Right ventricle myocardium superior (tissue), 1 donor: Measurements from ENCODE around the gene SFTA2. TPM values are rescaled to one million over a fixed set of nuclear protein-coding genes. Genes with fewer than 3 reads are reported as not detected.

Source experiments
- ATAC-seq: fragments of 200-7000 bp; cut with Tn5 transposase; one replicate; pipeline ENCODE4 v1.9.1; 2020; ENCODE audit warnings: mild to moderate bottlenecking; ENCODE audit not compliant: poor library complexity
- DNase-seq: peaks from one replicate; pipeline ENCODE4 v3.0.0-alpha.2; 2020
- intact Hi-C: fragments of 100-400 bp; cut with DNase I; formaldehyde crosslinking; loops from one replicate; pipeline ENCODE4 v1.11.2; 2022
- microRNA-seq: library from miRNA; unstranded; fragments of <30 nt; microRNA quantifications from one replicate; pipeline ENCODE4 v1.2.0, GENCODE V29; 2020
- total RNA-seq: library from RNA; stranded (reverse); fragmentation: NEBNext Ultra II Directional; extraction: Animal tissue kit (Norgen Biotek cat#: 25700); gene quantifications from one replicate; pipeline ENCODE4 v1.2.1, GENCODE V29; 2021
- donor health status: DM: no; HTN: yes; CAD: no; lungs with severe emphysema.

The SFTA2 gene
- total RNA-seq, 1 donor from 2014 or later: not detected

GRCh38 chr6:30884521-30885480, 47.2 kb downstream of the SFTA2 start:
- DNase-seq (peak; percentile 65), ATAC-seq (peak; percentile 61)
- intact Hi-C loops: loop anchor here (5.0 to 10.0 kb wide), 2 partner anchors 142 to 210 kb away; partner anchors contain the start of genes DHX16, FLOT1 and IER3

- ATAC-seq: peak; percentile 80
Observed at GRCh38 chr6:30883685-30884520, 48.1 kb downstream of the SFTA2 start, which contains the start of gene DDR1. Gene DDR1 (plus strand): TSS chr6:30884519. CDS start chr6:30888730, 4,211 bp downstream.

GRCh38 chr6:30882759-30883684, 48.9 kb downstream of the SFTA2 start:
- ATAC-seq (no peak), DNase-seq (no peak)
- intact Hi-C loops: loop anchor here (5.0 to 10.0 kb wide), 2 partner anchors 141 to 208 kb away; partner anchors contain the start of genes DHX16, FLOT1 and IER3

More at GRCh38 chr6:30883685-30884520, 48.1 kb downstream of the SFTA2 start, which contains the start of gene DDR1:
- DNase-seq: peak; percentile 84
- intact Hi-C loops: loop anchor here (5.0 to 10.0 kb wide), 2 partner anchors 142 to 209 kb away; partner anchors contain the start of genes DHX16, FLOT1 and IER3

- no peak for ATAC-seq
- intact Hi-C loops: loop anchor here (5.0 to 10.0 kb wide), 2 partner anchors 140 to 207 kb away; partner anchors contain the start of genes DHX16, FLOT1 and IER3
- no peak for DNase-seq
Observed at GRCh38 chr6:30882204-30882758, 49.7 kb downstream of the SFTA2 start.

- intact Hi-C loops: loop anchor here (5.0 to 10.0 kb wide), 2 partner anchors 139 to 207 kb away; partner anchors contain the start of genes DHX16, FLOT1 and IER3
- ATAC-seq (no peak), DNase-seq (no peak)
Observed at GRCh38 chr6:30881392-30882203, 50.4 kb downstream of the SFTA2 start.

Small RNA genes within 50 kb of the gene (microRNA-seq; reads per million reads assigned to microRNA genes)
- not detected for gene MIR4640

Other genes starting within 250 kb of the SFTA2 start
- gene PPP1R18, start 245.5 kb downstream of the SFTA2 start, total RNA-seq: 13.4 TPM
- 3.2 TPM for gene NRM, start 241.2 kb downstream of the SFTA2 start, total RNA-seq
- 16.4 TPM for gene MDC1, start 214.9 kb downstream of the SFTA2 start, total RNA-seq
- gene TUBB, start 211.8 kb downstream of the SFTA2 start, total RNA-seq: 179 TPM
- 207 TPM for gene FLOT1, start 189.5 kb downstream of the SFTA2 start, total RNA-seq
- 11.4 TPM for gene IER3, start 187.6 kb downstream of the SFTA2 start, total RNA-seq
- 23.2 TPM for gene DDR1, start 47.7 kb downstream of the SFTA2 start, total RNA-seq
- gene GTF2H4, start 24.0 kb downstream of the SFTA2 start, total RNA-seq: 23.6 TPM
- 17.2 TPM for gene VARS2, start 17.9 kb downstream of the SFTA2 start, total RNA-seq
- gene MUCL3, start 8.8 kb upstream of the SFTA2 start, total RNA-seq: not detected
- not detected for gene MUC21, start 51.5 kb upstream of the SFTA2 start, total RNA-seq
- gene MUC22, start 78.3 kb upstream of the SFTA2 start, total RNA-seq: 0.19 TPM
- not detected for gene C6orf15, start 180.4 kb upstream of the SFTA2 start, total RNA-seq
- 1.2 TPM for gene PSORS1C1, start 182.6 kb upstream of the SFTA2 start, total RNA-seq
- gene CDSN, start 188.3 kb upstream of the SFTA2 start, total RNA-seq: not detected
- not detected for gene PSORS1C2, start 206.9 kb upstream of the SFTA2 start, total RNA-seq
- 10.9 TPM for gene CCHCR1, start 225.6 kb upstream of the SFTA2 start, total RNA-seq
- 3.6 TPM for gene TCF19, start 226.4 kb upstream of the SFTA2 start, total RNA-seq
- gene POU5F1, start 238.5 kb upstream of the SFTA2 start, total RNA-seq: 0.94 TPM